ENCODE results near the gene SPOCK1. TPM values are rescaled to one million over a fixed set of nuclear protein-coding genes. Genes with fewer than 3 reads are reported as not detected.

SPOCK1 gene
- total RNA-seq, 1 experiment from 2014 or later: 0.27 TPM

- H3K9me3 ChIP-seq (ENCODE audit: control insufficient read depth in 1 of 2, insufficient read depth in 1 of 2, low read depth in 1 of 2, low read length in 2 of 2): no peaks in the 10 kb centered on the region
- H3K4me2 ChIP-seq (ENCODE audit: low read length): no peak overlapping the region
- no peaks in the 10 kb centered on the region for H3K9me2 ChIP-seq (ENCODE audit: insufficient read depth)
- H3K9ac ChIP-seq (ENCODE audit: low read length): no peak overlapping the region
- H3K27ac ChIP-seq (ENCODE audit: low read depth, low read length): no peak overlapping the region
- POLR2A ChIA-PET: no interaction called here
- H3K79me2 ChIP-seq (ENCODE audit: insufficient read depth, low read length): no peaks in the 10 kb centered on the region
- peaks cover 0 to 12% of the 10 kb centered on the region in 2 experiments; a peak in 1 of 4 replicates for H3K4me1 ChIP-seq (ENCODE audit: control insufficient read depth in 1 of 2, insufficient read depth in 2 of 2, low read length in 2 of 2)
- no peak overlapping the region for H3K4me3 ChIP-seq (replicated peaks in 1 of 2; ENCODE audit: low read depth in 1 of 2, low read length in 2 of 2)
- intact Hi-C loops (cut with micrococcal nuclease): loop anchor here (5.0 kb wide), 1 partner anchor 417 kb away; no protein-coding TSS in a partner anchor
- no peaks in the 10 kb centered on the region for H3K36me3 ChIP-seq (ENCODE audit: control insufficient read depth in 1 of 2, insufficient read depth in 2 of 2, low read length in 2 of 2)
- CTCF ChIA-PET: interaction anchor here (1.1 kb wide), 1 partner anchor 15 kb away, joined by 3 read pairs; no protein-coding TSS in a partner anchor
- BruUV-seq (replicated peaks): no TSS peak
- RAD21 ChIA-PET (ENCODE audit: low non-redundant PET in 1 of 2, low total read pairs in 2 of 2, uncharacterized antibody in 2 of 2, unreplicated experiment in 2 of 2): no interaction called here
- no peaks in the 10 kb centered on the region for H4K20me1 ChIP-seq (ENCODE audit: insufficient read depth)
- DNase-seq (ENCODE audit: low read depth, low spot score): no peak
- ATAC-seq: no peak
- H3K27me3 ChIP-seq (ENCODE audit: insufficient read depth, low read length): peaks cover 17% of the 10 kb centered on the region
- no peak overlapping the region for H2AFZ ChIP-seq (ENCODE audit: low read depth, low read length, poor library complexity, severe bottlenecking)
- TF ChIP-seq EZH2 (IDR thresholded peaks at IDR 0.05) (no peak), CBX3 (IDR thresholded peaks at IDR 0.05; ENCODE audit: low read depth) (no peak)
Measured at GRCh38 chr5:137218896-137219295, 280.2 kb downstream of the SPOCK1 start.

- Histone ChIP-seq H2AFZ (ENCODE audit: low read depth, low read length, poor library complexity, severe bottlenecking) (no peak overlapping the region), H3K79me2 (ENCODE audit: insufficient read depth, low read length) (no peaks in the 10 kb centered on the region), H3K27me3 (ENCODE audit: insufficient read depth, low read length) (peaks cover 16% of the 10 kb centered on the region), H3K9me3 (ENCODE audit: control insufficient read depth in 1 of 2, insufficient read depth in 1 of 2, low read depth in 1 of 2, low read length in 2 of 2) (no peaks in the 10 kb centered on the region), H3K27ac (ENCODE audit: low read depth, low read length) (no peak overlapping the region), H4K20me1 (ENCODE audit: insufficient read depth) (no peaks in the 10 kb centered on the region), H3K4me3 (replicated peaks in 1 of 2; ENCODE audit: low read depth in 1 of 2, low read length in 2 of 2) (no peak overlapping the region), H3K36me3 (ENCODE audit: control insufficient read depth in 1 of 2, insufficient read depth in 2 of 2, low read length in 2 of 2) (no peaks in the 10 kb centered on the region), H3K9me2 (ENCODE audit: insufficient read depth) (no peaks in the 10 kb centered on the region), H3K4me2 (ENCODE audit: low read length) (no peak overlapping the region), H3K4me1 (ENCODE audit: control insufficient read depth in 1 of 2, insufficient read depth in 2 of 2, low read length in 2 of 2) (peaks cover 0 to 12% of the 10 kb centered on the region in 2 experiments; a peak in 1 of 4 replicates), H3K9ac (ENCODE audit: low read length) (no peak overlapping the region)
- no peak for DNase-seq (ENCODE audit: low read depth, low spot score)
- BruUV-seq (replicated peaks): no TSS peak
- RAD21 ChIA-PET (ENCODE audit: low non-redundant PET in 1 of 2, low total read pairs in 2 of 2, uncharacterized antibody in 2 of 2, unreplicated experiment in 2 of 2): no interaction called here
- TF ChIP-seq EGR1 (IDR thresholded peaks at IDR 0.05; ENCODE audit: low read depth): no peak
- TF ChIP-seq ELF1 (IDR thresholded peaks at IDR 0.05; ENCODE audit: borderline replicate concordance, low read depth): no peak
- POLR2A ChIA-PET: no interaction called here
- intact Hi-C loops (cut with micrococcal nuclease): loop anchor here (5.0 kb wide), 1 partner anchor 416 kb away; no protein-coding TSS in a partner anchor
- no peak for ATAC-seq
- CTCF ChIA-PET: interaction anchor here (1.1 kb wide), 1 partner anchor 14 kb away, joined by 3 read pairs; no protein-coding TSS in a partner anchor
Measured at GRCh38 chr5:137218471-137218870, 280.7 kb downstream of the SPOCK1 start.

All from HCT116 (cell line).